Fibroblast of skin of scalp (primary cell): ENCODE data around the gene CSNK2B.

Experiments
- DNase-seq: peaks from one replicate; pipeline ENCODE4 v3.0.0-alpha.2; 2013

The CSNK2B gene

DNA sequence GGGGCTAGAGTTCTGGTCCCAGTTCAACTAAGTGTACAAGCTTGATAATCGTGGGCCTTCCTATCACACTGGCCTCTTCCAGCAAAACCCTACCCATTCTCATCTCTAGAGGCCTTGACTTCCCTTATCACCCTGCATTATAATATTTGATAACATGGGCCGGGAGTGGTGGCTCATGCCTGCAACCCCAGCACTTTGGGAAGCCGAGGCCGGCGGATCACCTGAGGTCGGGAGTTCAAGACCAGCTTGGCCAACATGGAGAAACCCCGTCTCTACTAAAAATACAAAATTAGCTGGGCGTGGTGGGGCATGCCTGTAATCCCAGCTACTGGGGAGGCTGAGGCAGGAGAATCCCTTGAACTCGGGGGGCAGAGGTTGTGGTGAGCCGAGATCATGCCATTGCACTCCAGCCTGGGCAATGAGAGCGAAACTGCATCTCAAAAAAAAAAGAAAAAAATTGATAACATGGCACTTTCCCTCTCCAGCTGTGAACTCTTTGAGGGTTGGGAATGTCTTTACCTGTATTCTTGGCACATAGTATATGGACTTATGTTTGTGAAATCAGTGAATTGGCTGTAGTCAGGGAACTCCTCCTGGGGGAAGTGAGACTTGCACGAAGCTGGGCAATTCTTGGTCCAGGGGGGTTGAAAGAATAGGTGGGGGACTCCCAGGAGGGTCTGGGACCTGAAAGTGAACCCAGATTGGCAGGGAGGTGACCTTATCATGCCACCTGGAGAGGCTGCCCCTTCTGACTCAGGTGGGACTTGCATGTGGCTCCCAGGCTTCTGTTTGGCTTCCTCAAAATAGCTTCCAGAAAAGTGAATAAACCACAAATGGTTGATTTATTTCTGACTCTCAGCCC lies 4.4 kb upstream of the CSNK2B start:
- no peak for DNase-seq

DNA sequence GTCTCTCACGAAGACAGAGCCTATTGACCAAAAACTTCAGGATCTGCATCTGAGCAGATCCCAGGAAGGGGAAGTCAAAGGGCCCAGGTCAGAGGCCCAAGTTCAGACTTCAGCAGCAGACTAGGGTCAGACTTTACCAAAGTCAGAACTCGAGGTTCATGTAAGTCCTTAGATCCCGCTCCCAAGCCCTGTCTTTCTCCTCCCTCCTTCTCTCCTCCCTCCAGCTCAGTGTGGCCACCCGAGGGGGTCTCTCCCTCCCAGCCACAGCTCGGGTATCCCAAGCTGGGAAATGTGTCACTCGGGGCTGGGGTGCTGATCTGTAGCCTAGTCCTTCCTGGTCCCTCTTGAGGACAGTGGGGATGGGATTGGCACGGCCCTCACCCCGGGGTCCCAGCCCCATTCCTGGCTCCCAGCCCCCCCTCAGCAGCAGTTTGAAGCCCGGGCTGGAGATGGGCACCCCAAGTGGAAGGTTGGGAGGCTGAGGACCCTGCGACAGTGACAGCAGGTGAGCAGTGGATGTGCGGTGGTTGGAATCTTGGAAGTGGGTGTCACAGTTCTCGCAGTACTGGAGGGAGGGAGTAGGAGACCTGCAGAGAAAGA lies 3.7 kb upstream of the CSNK2B start:
- no peak for DNase-seq

DNA sequence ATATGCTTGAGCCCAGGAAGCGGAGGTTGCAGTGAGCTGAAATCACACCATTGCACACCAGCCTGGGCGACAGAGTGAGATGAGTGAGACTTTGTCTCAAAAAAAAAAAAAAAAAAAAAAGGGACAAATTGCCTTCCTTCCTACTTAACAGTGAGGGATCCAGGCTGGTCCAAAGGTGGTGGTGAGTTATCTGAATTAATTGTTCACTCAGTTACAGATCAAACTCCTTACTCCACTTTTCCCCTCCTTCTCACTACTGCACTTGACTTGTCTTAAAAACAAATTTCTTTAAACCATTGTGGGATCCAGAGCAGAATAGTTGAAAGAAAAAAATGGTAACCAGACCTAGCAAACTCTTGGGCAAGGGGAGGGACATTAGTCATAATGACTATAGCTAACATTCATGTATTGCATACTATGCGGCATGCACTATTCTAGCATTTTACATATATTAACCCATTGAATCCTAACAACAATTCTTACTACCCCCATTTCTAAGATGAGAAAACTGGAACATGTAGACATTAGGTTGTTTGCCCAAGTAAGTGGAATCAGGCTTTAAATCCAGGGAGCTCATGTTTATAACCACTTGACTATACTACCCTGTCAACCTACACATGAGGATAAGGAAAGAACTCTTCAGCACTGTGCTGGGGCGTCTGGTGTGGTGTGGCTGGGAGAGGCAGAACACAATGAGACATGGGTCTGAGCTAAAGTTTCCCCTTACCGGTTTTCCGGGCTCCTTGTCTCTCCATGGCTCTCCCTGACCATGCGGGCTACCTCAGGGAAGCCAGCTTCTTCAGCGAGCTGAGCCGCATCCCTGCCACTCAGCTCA lies 2.5 kb upstream of the CSNK2B start:
- no peak for DNase-seq

DNA sequence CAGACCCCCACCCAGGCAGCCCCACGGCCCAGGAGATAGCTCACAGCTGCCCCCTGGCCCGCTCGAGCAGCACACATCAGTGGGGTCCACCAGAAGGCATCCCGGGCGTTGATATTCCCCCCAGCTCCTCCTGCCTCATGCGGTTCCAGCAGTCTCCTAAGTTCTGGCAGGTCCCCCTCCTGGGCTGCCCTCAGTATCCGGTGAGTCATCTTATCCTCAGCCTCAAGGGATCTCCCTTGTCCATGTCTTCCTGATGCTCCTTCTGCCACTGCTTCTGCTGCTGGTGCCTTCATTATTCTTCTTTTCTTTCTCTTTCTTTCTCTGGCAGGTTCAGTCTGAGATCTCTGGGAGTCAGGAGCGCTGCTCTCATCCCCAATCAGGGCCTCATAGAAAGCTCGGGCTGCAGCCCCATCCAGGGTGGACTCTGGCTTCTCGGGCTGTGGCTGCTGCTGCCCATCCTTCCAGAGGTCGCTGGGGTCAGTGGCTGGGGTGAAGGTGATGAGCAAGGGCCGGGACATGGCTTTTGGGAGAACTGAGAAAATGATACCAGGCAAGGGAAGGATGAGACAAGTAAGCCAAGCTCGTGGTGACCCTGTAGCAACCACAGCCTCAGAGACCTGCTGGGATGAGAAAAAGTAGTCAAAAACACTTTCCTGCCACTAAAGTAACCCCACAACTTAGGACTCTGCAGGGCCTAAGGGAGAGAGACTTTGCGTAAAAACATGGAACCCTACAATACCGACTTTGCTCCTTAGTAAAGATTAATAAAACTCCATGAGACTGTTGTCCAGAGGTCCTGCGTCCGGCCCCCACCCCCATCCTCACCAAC lies 1.7 kb upstream of the CSNK2B start:
- peak; percentile 82 for DNase-seq

DNA sequence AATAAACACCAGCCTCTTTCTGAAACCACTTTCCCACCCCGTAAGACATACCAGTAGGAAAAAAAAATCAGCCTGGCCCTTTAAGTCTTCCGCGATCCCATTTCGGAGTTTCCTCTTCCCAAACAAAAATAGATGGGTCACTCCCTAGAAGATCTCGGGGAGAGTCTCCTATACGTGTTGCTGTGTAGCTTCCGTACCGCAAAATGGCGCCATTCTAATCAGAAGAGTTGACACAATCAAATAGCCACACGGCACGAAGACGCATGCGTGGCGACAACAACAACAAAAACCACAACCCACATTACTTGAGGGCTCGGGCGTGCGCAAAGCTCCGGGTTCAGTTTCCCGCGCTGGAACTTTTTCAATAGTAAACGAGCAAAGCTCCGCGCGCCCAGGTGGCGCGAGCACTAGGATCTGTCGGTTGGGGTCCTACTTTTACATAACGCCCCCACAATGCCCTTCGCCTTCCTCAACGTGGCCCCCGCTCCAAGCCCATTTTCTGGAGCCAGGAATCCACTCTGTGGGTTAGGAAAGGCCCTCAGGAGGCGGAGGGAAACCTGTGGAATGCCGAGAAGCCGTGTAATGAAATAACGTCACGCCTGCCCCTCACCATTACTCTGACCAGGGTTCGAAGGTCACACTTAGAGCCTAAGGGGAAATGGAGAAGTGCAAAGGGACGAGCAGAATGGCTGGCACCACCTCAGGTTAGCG lies 935 bp upstream of the CSNK2B start, which contains the start of gene GPANK1:
GPANK1 (minus strand) TSS at position 208 of the 711 bp plus-strand sequence. CDS start 519 bp downstream, outside the sequence.
- DNase-seq = peak; percentile 93

DNA sequence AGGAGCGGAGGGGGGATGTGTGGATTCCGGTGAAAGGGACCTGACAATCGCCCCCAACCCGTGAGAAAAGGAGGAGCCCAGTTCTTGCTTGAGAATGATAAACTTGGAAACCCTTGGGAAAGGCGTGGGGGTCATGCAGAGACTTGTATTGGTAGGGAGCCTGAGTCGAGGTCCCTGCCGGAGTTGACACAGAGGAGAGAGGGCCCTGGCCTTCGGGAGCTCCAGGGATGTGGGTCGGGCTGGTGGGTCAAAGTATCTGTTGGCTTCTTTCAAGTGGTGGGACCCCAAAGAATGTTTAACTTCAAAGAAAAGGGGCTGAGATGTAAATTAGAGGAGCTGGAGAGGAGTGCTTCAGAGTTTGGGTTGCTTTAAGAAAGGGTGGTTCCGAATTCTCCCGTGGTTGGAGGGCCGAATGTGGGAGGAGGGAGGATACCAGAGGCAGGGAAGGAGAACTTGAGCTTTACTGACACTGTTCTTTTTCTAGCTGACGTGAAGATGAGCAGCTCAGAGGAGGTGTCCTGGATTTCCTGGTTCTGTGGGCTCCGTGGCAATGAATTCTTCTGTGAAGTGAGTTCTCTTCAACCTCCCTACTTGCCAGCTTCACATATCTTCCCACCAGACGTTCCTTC lies 571 bp downstream of the CSNK2B start:
- DNase-seq = no peak

DNA sequence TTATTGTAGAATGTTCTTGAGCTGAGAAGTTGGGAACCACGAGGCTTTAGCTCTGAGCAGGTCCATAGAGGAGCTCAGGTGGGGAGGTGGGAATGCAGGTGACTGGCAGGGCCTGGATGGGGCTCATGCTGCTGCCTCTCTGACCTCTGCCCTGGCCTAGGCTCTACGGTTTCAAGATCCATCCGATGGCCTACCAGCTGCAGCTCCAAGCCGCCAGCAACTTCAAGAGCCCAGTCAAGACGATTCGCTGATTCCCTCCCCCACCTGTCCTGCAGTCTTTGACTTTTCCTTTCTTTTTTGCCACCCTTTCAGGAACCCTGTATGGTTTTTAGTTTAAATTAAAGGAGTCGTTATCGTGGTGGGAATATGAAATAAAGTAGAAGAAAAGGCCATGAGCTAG lies 3.8 kb downstream of the CSNK2B start, which contains the start of gene LY6G5B:
LY6G5B (plus strand) TSS at position 301 of the 400 bp plus-strand sequence. CDS start 975 bp downstream, outside the sequence.
- DNase-seq = no peak

DNA sequence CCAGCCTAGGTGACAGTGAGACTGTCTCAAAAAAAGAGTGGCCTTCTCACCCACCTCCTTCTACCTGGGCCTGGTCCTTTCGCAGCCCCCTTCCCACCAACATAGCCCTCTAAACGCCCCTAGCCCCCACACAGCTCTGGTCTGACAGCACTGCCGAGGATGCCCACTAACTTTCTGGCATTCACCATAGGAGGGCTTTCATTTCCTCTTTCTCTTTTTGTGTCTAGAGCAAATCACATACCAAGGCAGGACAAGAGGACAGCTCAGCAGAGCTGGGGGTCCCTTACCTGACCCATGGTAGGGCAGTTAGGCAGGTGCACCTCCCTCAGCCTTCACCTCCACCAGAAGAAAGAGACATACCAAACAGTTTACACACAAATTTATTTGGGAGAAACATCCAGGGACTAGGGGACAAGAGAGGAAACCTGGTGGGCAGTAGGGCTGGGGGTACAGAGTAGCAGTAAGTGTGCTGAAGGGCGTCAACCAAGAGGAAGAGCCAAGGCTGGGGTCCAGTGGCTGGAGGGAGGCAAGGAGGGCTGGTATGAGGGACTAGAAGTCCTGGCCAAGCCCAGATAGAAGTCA lies 10.5 kb downstream of the CSNK2B start:
- no peak for DNase-seq

DNA sequence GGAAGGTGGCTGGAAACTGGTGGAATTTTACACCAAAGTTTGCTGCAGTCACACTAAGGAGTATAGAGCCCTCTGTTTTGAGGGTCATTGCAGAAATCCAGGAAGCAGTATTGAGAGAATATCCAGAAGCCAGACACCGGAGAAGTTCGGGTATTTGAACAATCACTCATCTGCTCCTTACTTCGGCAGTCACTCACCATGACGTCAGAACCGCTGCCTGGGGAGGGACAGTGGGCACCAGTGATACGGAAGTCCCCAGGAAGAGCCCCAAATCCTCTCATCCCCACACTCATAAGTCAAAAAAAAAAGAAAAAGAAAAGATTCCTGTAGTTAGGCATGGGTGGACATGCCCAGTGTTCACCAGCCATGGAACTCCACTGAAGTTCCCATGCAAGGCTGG lies 11.0 kb downstream of the CSNK2B start:
- DNase-seq = no peak

DNA sequence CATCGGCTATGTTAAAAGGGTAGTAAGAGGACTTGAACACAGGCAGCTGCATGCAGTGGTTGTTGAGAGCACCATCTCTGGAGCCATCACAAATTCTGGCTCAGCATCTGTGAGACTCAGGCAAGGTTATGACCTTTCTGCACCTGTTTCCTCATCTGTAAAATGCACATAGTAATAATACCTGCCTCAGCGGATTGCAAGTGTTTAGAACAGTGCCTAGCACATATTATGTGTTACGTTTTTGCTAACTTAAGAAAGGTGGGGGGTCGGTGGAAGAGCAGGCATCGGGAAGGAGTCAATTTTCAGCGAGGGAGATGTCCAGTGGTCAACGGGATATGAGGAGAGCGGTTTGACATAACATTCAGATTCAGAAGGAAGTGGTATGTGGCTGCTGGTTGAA lies 12.1 kb downstream of the CSNK2B start:
- no peak for DNase-seq

DNA sequence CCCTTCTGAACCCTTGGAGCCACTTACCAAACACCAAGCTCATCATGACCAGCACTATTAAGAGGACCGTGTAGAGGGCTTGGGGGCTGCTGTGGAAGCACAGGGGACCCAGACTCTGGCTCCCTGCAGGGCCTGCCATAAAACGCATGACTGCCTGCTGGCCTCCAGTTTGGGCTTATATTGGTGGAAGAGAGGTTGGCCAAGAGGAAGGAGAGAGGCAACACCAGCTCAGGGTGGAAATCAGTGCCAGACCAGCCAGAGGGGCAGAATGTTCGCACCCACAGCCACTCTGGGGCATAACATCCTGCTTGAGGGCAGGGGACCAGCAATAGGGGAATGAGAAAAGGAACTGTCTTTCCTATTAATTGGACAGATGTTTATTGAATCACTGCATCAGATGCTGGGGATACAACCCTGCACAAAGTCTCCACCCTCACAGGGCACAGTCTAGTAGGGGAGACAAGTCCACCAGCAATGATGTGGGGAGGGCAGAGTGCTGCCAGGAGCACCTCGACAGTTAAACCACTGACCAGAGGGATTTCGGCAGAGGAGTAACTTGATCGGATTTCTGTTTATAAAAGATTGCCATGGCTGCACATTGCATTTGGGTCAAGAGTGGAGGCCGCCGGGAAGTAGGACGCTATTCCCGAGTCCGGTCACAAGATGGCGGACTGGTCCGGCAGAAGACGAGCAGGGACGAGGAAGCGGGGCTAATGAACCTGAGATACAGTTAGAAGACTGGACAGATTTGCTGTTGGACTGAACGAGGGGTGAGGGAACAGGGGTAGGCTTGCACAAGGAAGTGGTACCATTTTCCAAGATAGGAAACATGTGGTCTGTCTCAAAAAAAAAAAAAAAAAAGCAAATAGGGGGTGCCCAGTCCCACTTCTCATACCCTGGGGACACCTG lies 14.6 kb downstream of the CSNK2B start, which contains the start of gene LY6G5C:
LY6G5C (minus strand) TSS at position 842 of the 909 bp plus-strand sequence; CDS start at position 148, 694 bp downstream.
- DNase-seq = peak; percentile 83

DNA sequence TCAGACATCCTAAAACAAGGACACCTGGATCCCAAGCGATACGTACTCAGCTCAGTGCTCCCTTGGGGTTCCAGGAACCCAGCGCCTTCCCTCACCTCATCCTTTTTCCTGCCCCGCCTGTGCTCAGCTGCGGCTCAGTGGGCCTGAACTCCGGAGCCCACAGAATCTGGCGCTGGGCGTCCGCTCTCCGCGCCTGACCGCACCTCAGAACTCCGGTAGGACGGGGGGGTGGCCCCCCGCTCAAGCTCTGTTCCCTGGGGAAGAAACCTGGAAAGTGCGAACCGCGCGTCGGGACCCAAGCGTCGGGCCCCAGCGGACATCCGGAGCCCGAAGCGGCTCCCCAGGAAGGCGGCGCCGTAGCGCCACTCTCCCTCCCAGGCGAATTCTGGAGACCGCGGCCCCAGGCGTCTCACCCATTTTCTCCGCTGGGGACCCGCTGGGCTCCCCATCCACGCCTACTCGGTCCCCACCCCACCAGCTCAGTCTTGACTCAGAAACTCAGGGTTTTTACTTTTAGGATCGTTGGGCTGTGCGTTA lies 15.3 kb downstream of the CSNK2B start:
- peak; percentile 42 for DNase-seq

DNA sequence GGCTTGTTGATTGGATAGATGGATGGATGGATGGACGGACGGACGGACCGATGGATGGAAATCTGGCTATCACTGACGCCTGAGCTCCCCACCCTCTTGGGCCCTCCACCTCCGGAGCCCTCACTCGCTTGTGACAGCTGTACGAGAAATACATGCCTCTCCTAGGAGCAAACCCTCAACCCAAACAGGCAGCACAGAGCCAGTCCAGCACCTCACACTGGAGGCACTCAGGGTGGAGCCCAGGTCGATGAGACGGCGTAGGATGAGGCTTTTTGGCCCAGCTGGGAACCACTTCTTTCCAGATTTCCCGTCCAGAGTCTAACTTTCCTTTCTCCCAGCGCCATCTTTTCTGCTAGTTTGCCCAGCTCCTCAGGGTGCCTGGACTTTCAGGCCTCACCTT lies 17.7 kb downstream of the CSNK2B start:
- no peak for DNase-seq

DNA sequence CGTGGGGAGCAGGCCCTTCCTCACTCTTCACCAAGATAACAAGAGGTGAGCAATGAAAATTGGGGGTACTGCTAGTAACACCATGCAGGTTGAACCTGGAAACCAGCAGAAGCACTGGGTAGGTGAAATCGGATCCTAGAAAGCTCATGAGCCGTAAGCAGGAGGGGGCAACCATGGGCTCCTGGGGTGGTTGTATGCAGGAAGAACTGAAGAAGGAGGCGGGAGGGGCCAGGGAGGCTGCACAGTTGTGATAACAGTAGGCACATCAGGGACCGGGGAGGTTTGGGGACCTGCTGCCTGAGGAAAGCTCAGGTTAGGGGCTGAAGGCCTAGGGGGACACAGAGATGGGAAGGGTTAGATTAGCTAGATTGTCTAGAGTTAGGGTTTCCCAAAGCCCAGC lies 20.6 kb downstream of the CSNK2B start:
- no peak for DNase-seq

DNA sequence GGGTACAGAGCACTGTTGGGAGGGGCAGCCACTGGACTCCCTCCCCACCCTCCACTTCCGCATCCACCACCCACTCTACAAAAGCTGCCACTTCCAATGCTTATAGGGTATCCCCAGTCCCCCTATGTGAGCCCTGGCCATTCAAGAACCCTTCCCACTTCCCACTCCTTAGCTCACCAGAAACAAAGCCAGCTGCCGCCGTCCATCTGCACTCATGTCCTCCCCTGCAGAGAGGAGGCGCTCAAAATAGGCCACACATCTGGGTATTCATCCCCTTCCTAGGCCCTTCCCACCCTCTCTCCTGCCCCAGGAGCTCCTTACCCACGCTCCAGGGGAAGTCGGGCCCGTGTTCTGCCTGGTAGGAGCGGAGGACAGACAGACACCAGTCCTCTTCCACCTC lies 21.4 kb downstream of the CSNK2B start:
- DNase-seq = no peak

DNA sequence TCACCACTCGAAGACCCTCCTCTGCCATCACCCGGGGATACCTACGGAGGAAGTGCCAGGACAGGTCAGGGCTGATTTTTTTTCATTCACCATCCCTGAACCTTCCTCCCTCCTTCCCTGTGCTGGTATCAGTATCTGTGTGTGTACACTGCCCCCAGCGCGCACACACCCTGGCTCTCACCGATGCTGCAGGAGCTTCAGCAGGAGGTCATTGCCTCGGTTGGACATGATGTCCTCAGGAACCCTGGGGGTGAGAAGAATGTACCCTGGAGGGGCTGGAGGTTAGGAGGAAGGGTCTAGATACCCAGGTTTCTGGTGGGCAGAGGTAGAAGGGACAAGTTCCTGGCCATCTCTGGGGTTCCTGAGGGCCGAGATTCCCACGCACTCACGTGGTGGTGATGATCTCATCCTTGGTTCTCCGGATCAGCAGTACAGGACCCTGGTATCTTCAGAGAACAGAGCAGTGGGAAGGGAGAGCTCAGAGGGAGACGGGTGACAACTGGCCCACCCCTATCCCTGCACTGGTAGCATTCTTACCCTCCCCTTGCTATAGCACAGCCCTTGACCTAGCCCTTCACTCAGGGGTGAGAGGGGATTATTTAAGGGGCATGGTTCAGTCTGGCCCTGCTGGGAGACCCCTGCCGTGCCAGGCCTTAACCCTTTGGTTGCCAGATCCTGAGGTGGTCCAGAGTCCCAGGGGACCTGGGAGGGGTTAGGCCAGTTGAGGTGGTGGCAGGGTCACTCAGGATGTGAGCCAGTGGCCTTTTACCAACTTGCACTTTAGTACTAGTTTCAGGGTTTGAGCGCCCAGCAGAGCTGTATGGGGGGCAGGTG lies 22.2 kb downstream of the CSNK2B start:
- DNase-seq = no peak

DNA sequence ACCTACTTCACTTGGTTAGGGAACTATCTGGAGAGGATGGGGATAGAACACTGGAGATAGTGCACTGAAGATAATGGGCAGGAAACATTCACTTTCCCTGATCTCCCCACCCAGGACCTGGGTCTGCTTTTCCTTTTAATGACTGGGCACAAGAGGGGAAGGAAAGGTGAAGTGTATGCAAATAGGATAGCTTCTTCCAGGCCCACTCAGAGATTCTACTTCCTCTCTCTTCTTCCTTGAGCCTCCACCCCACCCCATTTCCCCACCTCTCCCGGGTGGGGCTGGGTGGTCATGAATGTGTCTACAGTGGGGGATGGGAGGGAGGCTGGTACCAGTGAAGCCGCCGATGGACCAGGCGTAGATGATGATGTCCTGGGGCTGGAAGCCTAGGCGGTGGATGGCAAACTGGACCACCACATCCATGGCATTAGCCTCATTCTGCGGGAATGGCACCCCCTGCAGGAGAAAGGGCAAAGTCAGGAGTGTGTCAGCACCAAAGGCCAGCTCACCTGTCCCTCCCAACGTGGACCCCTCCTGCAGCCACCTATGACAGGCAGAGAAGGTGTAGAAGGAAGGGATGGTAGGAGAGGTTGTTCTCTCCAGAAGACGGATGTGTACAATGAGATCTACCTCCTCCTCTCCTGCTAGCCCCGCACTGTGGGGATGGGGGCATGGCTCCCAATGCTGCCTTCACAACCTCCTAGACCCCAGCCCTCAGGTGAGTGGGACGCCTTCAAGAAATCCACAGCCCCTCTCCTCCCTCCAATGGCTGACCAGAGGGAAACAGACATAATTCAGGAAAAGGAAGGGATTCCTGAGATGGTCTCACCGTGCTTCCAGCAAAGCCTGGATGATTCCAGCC lies 23.6 kb downstream of the CSNK2B start:
- DNase-seq = no peak
